Kidney epithelial cell (primary cell): Measurements from ENCODE around the gene SLC26A4. TPM values are rescaled to one million over a fixed set of nuclear protein-coding genes. Genes with fewer than 3 reads are reported as not detected.

Source experiments
- DNase-seq: peaks from one replicate; pipeline ENCODE4 v3.0.0-alpha.2; 2010; ENCODE audit warnings: low read depth
- H3K27me3 ChIP-seq: 2 replicates; pipeline ENCODE4 v1.6.0; 2011; ENCODE audit warnings: low read length; ENCODE audit not compliant: control insufficient read depth, insufficient read depth
- H3K36me3 ChIP-seq: 2 replicates; pipeline ENCODE4 v1.5.1; 2011; ENCODE audit warnings: low read length; ENCODE audit not compliant: control insufficient read depth, insufficient read depth
- H3K4me3 ChIP-seq: 2 replicates; pipeline ENCODE4 v1.5.1; 2011; ENCODE audit warnings: low read depth, mild to moderate bottlenecking, control low read depth, low read length
- total RNA-seq: library from RNA; depleted of rRNA; stranded (reverse); fragments of >200 nt; gene quantifications from 2 replicates; pipeline ENCODE4 v1.2.3, GENCODE V29; 2015
- TF ChIP-seq, protein P1 (sequence below): IDR thresholded peaks from 2 replicates; pipeline ENCODE4 v1.5.1; 2011; ENCODE audit warnings: mild to moderate bottlenecking, moderate library complexity, low read length, control low read depth, inconsistent platforms; ENCODE audit not compliant: insufficient read depth, poor library complexity, severe bottlenecking

Gene SLC26A4
- total RNA-seq, 1 donor from 2014 or later, result 0.25 TPM

DNA sequence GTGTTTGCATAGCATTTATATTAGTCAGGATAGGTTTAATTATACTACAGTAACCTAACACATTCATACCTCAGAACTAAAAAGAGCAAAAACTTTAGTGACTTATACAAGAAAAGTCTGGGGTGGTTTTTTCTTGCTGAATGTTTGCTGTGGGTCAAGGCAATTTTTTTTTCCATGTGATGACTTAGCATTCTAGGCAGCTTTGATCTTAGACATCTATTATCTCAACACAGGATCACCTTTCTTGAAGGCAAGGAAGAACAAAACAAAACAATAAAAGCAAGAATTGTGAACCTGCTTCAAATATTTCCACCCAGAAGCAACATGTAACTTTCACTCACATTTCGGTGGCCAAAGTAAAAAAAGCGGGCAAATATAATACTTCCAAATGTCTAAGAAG lies 62.6 kb downstream of the SLC26A4 start:
- Histone ChIP-seq H3K4me3 (no peak overlapping the region), H3K27me3 (no peaks in the 10 kb centered on the region), H3K36me3 (no peaks in the 10 kb centered on the region)
- TF ChIP-seq, protein P1, sequence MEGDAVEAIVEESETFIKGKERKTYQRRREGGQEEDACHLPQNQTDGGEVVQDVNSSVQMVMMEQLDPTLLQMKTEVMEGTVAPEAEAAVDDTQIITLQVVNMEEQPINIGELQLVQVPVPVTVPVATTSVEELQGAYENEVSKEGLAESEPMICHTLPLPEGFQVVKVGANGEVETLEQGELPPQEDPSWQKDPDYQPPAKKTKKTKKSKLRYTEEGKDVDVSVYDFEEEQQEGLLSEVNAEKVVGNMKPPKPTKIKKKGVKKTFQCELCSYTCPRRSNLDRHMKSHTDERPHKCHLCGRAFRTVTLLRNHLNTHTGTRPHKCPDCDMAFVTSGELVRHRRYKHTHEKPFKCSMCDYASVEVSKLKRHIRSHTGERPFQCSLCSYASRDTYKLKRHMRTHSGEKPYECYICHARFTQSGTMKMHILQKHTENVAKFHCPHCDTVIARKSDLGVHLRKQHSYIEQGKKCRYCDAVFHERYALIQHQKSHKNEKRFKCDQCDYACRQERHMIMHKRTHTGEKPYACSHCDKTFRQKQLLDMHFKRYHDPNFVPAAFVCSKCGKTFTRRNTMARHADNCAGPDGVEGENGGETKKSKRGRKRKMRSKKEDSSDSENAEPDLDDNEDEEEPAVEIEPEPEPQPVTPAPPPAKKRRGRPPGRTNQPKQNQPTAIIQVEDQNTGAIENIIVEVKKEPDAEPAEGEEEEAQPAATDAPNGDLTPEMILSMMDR, result no peak
- no peak for DNase-seq

DNA sequence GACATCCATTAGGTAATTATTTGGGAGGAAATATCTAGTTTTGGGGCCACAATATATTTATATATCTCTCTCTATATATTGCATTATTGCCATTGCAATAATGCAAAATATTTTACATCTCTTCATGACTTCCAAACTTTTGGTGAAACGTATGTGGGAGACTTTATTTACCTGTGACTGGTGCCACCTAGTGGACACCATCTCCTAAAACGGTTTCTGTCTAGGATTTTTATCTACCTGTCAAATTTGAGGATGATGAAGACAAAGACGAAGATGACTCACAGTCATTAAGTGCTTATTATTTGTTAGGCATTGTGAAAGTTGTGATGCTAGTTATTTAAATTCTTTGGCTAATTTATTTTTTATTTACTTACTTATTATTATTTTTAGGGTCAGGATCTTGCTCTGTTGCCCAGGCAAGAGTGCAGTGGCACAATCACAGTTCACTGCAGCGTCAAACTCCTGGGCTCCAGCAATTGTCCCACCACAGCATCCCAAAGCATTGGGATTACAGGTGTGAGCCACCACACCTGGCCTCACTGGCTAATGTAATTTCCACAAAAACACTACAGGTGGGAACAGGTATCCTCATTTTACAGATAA lies 64.6 kb downstream of the SLC26A4 start:
- Histone ChIP-seq H3K36me3 (no peaks in the 10 kb centered on the region), H3K27me3 (peaks cover 2% of the 10 kb centered on the region), H3K4me3 (no peak overlapping the region)
- DNase-seq, result peak; percentile 5
- TF ChIP-seq, protein P1, result peak; percentile 56

DNA sequence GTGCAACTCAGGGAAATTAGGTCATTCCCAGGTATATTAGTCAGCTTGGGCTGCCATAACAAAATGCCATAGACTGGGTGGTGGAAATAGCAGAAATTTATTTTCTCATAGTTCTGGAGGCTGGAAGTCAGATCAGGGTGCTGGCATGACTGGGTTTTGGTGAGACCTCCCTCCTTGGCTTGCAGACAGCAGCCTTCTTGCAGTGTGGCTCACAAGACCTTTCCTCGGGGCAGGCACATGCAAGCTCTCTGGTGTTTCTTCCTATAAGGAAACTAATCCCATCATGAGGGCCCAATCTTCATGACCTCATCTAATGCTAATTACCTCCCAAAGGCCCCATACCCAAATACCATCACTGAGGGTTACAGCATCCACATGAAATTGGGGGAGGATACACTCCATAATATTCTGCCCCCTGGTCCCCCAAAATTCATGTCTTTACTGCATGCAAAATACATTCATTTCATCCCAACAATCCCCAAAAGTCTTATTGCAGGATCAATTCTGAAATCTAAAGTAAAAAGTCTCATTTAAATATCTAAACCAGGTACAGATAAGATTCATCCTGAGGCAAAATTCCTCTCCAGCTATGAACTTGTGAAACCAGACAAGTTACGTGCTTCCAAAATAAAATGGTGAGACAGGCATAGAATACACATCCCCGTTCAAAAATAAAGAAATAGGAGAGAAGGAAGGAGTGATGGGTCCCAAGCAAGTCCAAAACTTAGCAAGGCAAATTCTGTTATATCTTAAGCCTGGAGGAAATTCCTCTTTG lies 65.9 kb downstream of the SLC26A4 start:
- DNase-seq, result no peak
- TF ChIP-seq, protein P1, result no peak
- no peak overlapping the region for H3K4me3 ChIP-seq
- no peaks in the 10 kb centered on the region for H3K36me3 ChIP-seq
- peaks cover 2% of the 10 kb centered on the region for H3K27me3 ChIP-seq

DNA sequence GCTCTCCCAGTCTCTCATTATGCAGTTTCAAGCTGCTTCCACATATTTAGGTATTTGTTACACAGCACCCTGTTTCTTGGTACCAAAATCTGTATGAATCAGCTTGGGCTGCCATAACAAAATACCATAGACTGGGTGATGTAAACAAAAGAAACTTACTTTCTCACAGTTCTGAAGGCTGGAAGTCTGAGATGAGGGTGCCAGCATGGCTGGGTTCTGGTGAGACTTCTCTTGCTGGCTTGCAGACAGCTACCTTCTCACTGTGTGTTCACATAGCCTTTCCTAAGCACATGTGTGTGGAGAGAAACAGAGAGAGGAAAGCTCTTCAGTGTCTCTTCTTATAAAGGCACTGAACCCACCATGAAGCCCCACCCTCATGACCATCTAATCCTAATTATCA lies 67.6 kb downstream of the SLC26A4 start:
- no peak for DNase-seq
- Histone ChIP-seq H3K36me3 (no peaks in the 10 kb centered on the region), H3K4me3 (no peak overlapping the region), H3K27me3 (peaks cover 2% of the 10 kb centered on the region)
- TF ChIP-seq, protein P1, result no peak

DNA sequence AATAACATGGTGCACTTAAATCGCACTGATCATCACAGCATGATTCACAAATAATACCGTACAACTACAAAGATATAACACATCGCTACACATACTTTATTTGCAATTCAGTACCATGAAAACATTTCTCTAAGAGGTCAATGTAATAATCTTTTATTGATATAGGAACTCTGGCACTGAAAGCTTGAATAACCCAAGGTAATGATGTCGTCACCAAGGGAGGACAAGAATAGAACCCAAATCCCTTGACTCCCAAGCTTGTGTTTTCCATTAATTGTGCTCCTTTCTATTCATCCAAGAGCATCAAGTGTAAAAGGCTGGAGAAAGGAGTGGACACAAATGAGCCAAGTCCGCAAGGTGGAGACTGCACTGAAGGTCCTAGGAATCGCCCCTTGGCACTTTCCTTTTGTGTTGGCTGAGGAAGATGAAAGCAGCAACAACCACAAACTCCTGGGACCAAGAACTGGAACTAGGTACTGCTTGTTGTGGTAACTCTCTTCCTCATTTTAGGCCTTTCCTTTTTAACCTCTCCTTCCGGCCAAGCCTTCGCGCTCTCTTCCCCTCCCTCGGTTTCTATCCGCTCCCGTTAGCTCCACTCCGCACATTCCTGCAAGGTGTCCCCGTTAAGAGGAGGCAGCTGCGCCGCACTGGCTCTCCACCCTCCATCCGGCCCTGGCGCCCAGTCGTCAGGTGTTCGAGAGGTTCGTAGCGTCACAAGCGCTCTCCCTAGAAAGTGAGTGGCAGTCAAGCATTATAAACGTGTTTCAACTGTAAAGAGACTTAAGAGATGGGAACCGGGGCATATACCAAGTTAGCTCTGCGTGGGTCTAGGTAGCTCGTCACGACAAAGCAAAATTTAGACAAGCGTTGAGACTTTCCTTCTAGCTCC lies 82.3 kb downstream of the SLC26A4 start:
- peak; percentile 7 for DNase-seq
- TF ChIP-seq, protein P1, result no peak
- H3K36me3 ChIP-seq, result no peaks in the 10 kb centered on the region
- H3K4me3 ChIP-seq, result peak overlapping the region; percentile 83
- no peaks in the 10 kb centered on the region for H3K27me3 ChIP-seq
